ENCODE data around the gene GDPD3. TPM values are rescaled to one million over a fixed set of nuclear protein-coding genes. Genes with fewer than 3 reads are reported as not detected.
A peak's percentile ranks its signal among the peaks of the same experiment; 100 is the strongest.

GDPD3 gene
- total RNA-seq, 1 donor from 2014 or later, result 6.1 TPM

GRCh38 chr16:30108059-30108850 lies 5.1 kb downstream of the GDPD3 start:
- Mint-ChIP-seq H3K4me3 (no peak overlapping the region), H3K4me1 (no peaks in the 10 kb centered on the region), H3K9me3 (no peaks in the 10 kb centered on the region), H3K27me3 (no peaks in the 10 kb centered on the region), H3K36me3 (ENCODE audit: low read depth) (peaks cover 34% of the 10 kb centered on the region), H3K27ac (no peak overlapping the region)
- DNase-seq (no peak), ATAC-seq (ENCODE audit: low read depth) (no peak)
- ChIA-PET POLR2A (interaction anchor here (0.6 to 1.3 kb wide), 4 partner anchors 12 to 76 kb away, joined by 3 to 5 read pairs (median 4); partner anchors contain the start of genes CORO1A and YPEL3), CTCF (no interaction called here)
- intact Hi-C loops (cut with micrococcal nuclease), result no loop called here
- TF ChIP-seq CTCF (IDR thresholded peaks at IDR 0.05), result no peak

- Mint-ChIP-seq H3K9me3 (no peaks in the 10 kb centered on the region), H3K4me1 (no peaks in the 10 kb centered on the region), H3K4me3 (no peak overlapping the region), H3K27me3 (no peaks in the 10 kb centered on the region), H3K27ac (no peak overlapping the region), H3K36me3 (ENCODE audit: low read depth) (peaks cover 23% of the 10 kb centered on the region)
- ATAC-seq (ENCODE audit: low read depth) (no peak), DNase-seq (no peak)
- intact Hi-C loops (cut with micrococcal nuclease), result no loop called here
- ChIA-PET POLR2A (no interaction called here), CTCF (no interaction called here)
- no peak for TF ChIP-seq CTCF (IDR thresholded peaks at IDR 0.05)
Observed at GRCh38 chr16:30104492-30104891, 8.8 kb downstream of the GDPD3 start.

- H3K4me1 Mint-ChIP-seq, result no peaks in the 10 kb centered on the region
- peaks cover 23% of the 10 kb centered on the region for H3K36me3 Mint-ChIP-seq (ENCODE audit: low read depth)
- ATAC-seq (ENCODE audit: low read depth) (no peak), DNase-seq (no peak)
- TF ChIP-seq CTCF (IDR thresholded peaks at IDR 0.05), result no peak
- no peak overlapping the region for H3K27ac Mint-ChIP-seq
- CTCF ChIA-PET, result interaction anchor here (1.4 kb wide), 1 partner anchor 8 kb away, joined by 4 read pairs; no protein-coding TSS in a partner anchor
- H3K27me3 Mint-ChIP-seq, result no peaks in the 10 kb centered on the region
- no peak overlapping the region for H3K4me3 Mint-ChIP-seq
- intact Hi-C loops (cut with micrococcal nuclease), result no loop called here
- POLR2A ChIA-PET, result no interaction called here
- H3K9me3 Mint-ChIP-seq, result no peaks in the 10 kb centered on the region
Observed at GRCh38 chr16:30104090-30104489, 9.2 kb downstream of the GDPD3 start.

- peaks cover 33% of the 10 kb centered on the region for H3K36me3 Mint-ChIP-seq (ENCODE audit: low read depth)
- DNase-seq, result no peak
- no peak for ATAC-seq (ENCODE audit: low read depth)
Observed at GRCh38 chr16:30096862-30097563, 16.3 kb downstream of the GDPD3 start.

More at GRCh38 chr16:30096862-30097563, 16.3 kb downstream of the GDPD3 start:
- Mint-ChIP-seq H3K4me3 (peak overlapping the region; percentile 80), H3K27ac (peak overlapping the region; percentile 92), H3K9me3 (peaks cover 12% of the 10 kb centered on the region), H3K4me1 (peaks cover 41% of the 10 kb centered on the region), H3K27me3 (no peaks in the 10 kb centered on the region)
- no peak for TF ChIP-seq CTCF (IDR thresholded peaks at IDR 0.05)
- ChIA-PET CTCF (no interaction called here), POLR2A (interaction anchor here (0.7 to 8.7 kb wide), 3 partner anchors 28 to 88 kb away, joined by 3 to 335 read pairs (median 116); partner anchors contain the start of genes ALDOA and CORO1A)
- intact Hi-C loops (cut with micrococcal nuclease), result loop anchor here (1.0 kb wide), 2 partner anchors 26 to 32 kb away; partner anchors contain the start of genes ALDOA and MAPK3

Data from activated B cell treated with CpG ODN at 0.5 μM for 24 hours (primary cell).